CD4-positive, alpha-beta T cell treated with Interleukin-6 at 100 ng/mL for 8 hours (primary cell): ENCODE measurements around the gene TOP1.
"Not testable (repeated sequence)": the region's sequence is repeated elsewhere in the genome, so short reads cannot be mapped to it uniquely, and the experiment has no call there.

ENCODE experiments used
- DNase-seq: peaks from one replicate; pipeline ENCODE4 v3.0.0-alpha.2; 2020; ENCODE audit warnings: mixed read lengths, low spot score

Gene TOP1

GRCh38 chr20:41003936-41004294 is 24.7 kb upstream of the TOP1 start:
- not testable (repeated sequence) for DNase-seq

GRCh38 chr20:41004531-41005360 is 23.9 kb upstream of the TOP1 start:
- no peak for DNase-seq

GRCh38 chr20:41005361-41005729 is 23.3 kb upstream of the TOP1 start:
- no peak for DNase-seq

- no peak for DNase-seq
These were observed 22.3 kb upstream of the TOP1 start for GRCh38 chr20:41006126-41006935.

GRCh38 chr20:41006936-41007474 is 21.6 kb upstream of the TOP1 start:
- DNase-seq, result no peak

GRCh38 chr20:41007481-41007880 is 21.1 kb upstream of the TOP1 start:
- DNase-seq, result no peak

GRCh38 chr20:41009946-41010345 is 18.7 kb upstream of the TOP1 start:
- no peak for DNase-seq

- no peak for DNase-seq
These were observed 17.0 kb upstream of the TOP1 start for GRCh38 chr20:41011551-41012067.

GRCh38 chr20:41014561-41015088 is 14.0 kb upstream of the TOP1 start:
- DNase-seq, result no peak

GRCh38 chr20:41017448-41018042 is 11.1 kb upstream of the TOP1 start:
- DNase-seq, result no peak

- no peak for DNase-seq
These were observed 10.5 kb upstream of the TOP1 start for GRCh38 chr20:41018153-41018552.

- no peak for DNase-seq
These were observed 5.1 kb upstream of the TOP1 start for GRCh38 chr20:41023549-41023948.

- DNase-seq, result no peak
These were observed 1.3 kb upstream of the TOP1 start for GRCh38 chr20:41027366-41027765.

GRCh38 chr20:41027872-41028358 is 707 bp upstream of the TOP1 start:
- DNase-seq, result no peak

- no peak for DNase-seq
These were observed 704 bp downstream of the TOP1 start for GRCh38 chr20:41029150-41029901.

- no peak for DNase-seq
These were observed 1.4 kb downstream of the TOP1 start for GRCh38 chr20:41030061-41030460.

GRCh38 chr20:41030531-41031242 is 2.1 kb downstream of the TOP1 start:
- no peak for DNase-seq

- no peak for DNase-seq
These were observed 2.6 kb downstream of the TOP1 start for GRCh38 chr20:41031243-41031619.

GRCh38 chr20:41032271-41032670 is 3.6 kb downstream of the TOP1 start:
- DNase-seq, result no peak

GRCh38 chr20:41034239-41034638 is 5.6 kb downstream of the TOP1 start:
- no peak for DNase-seq

- DNase-seq, result no peak
These were observed 6.6 kb downstream of the TOP1 start for GRCh38 chr20:41035207-41035606.
